ENCODE results near the gene RENBP.

Gene RENBP

DNA sequence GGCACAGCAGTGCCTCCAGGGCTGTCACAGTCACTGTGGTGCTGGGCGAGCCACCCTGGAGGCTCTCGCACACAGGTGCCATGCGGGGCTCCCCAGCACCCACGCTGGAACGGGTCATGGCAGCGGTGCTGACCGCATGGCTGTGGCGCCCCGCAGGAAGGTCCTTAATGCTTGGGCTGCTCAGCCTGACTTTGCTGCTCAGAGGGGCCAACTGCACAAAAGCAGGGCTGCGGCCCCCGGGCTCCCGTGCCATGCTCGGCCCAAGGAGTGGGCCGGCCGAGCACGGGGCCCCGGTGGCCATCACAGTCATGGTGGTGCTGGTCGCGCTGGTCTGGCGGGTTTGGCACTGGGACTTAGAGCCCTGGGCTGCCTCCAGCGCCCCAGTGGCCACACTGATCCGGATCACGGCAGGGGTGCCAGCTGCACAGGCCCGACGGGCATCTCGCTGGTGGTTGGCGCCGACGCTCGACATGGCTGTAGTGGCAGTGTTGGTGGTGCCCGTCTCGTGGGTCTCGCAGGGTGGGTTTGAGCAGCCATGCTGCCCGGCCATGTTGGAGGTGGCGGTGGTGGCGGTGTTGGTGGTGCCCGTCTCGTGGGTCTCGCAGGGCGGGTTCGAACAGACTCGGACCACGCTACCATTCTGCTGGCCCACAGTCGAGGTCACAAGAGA lies 10.2 kb upstream of the RENBP start:
- no peak for DNase-seq (ENCODE audit: low read depth in 1 of 2, low spot score in 1 of 2)

DNA sequence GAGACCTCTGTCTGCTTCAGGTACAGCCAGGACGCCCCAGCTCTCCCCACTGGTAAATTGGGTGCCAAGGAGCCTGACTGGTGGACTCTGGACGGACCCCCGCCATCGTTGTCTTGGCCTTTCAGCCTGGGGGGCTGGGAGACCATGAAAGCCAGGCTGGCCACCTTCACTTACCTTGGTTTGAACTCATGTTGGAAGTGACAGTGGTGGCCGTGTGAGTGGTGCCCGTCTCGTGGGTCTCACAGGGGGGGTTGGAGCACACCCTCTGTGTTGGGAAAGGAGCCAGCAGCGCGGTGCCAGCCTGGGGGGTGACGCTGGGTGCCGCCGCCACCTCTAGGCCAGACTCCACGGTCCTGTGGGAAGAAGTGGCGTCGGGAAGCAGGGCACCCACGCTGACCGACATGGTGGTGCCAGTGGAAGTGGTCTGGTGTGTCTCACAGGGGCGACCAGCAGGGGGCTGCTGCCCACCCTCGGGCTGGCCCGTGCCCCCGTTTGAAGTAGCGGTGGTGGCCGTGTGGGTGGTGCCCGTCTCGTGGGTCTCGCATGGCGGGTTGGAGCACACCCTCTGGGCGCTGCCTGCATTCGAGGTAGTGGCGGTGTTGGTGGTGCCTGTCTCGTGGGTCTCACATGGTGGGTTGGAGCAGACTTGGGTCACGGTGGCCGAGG lies 9.6 kb upstream of the RENBP start:
- no peak for DNase-seq (ENCODE audit: low read depth in 1 of 2, low spot score in 1 of 2)

DNA sequence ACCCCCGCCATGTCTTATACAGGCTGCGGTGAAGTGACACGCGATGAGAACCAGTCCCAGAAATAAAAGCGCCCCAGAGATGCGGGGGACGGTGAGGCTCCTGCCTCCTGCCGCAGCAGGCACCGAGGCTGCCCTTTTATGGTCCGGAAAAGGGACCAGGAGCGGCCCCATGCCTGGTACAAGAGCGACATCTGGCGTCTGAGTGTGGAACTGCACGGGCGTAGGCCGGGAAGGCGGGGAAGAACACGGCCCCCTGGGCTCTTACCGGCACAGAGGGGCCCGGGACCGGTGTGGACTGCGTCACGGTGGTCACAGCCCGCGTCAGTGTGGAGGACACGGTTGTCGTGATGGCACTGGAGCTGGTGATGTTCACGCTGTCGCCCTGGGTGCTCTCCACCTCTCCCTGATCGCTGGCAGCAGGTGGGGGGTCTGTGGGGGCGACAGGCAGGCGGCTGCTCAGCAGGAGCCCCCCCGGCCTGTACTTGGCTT lies 8.9 kb upstream of the RENBP start:
- peak; percentile 63 to 66 for DNase-seq (ENCODE audit: low read depth in 1 of 2, low spot score in 1 of 2)

DNA sequence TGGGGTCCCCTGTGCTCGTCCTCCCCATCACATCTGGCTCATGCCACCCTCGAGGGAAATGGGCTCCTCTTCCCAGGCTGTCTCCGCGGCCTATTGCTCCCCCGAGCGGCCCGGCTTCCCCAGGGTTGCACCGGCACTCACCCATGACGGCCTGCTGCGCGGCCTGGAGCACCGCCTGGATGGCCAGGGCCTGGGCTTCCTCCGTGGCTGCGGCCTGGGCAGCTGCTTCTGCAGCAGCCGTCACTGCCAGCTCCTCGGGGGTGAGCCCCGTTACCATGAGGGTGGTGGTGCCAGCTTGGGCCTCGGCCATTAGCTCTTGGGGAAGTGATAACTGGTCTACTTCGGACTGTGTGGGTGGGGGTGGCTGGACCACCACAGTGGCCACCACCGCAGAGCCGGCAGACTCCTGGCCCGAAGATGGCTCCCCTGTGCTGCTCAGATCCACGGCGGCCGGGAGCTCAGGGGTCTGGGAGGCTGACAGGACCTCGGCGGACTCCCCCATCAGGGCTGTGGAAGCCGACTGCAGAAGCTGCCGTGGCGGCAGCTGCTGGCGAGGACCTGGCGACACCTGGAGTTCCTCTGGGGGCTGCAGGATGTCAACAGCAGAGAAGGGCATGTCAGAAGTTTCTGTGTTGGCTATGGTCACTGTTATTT lies 8.1 kb upstream of the RENBP start:
- DNase-seq (ENCODE audit: low read depth in 1 of 2, low spot score in 1 of 2), result no peak

DNA sequence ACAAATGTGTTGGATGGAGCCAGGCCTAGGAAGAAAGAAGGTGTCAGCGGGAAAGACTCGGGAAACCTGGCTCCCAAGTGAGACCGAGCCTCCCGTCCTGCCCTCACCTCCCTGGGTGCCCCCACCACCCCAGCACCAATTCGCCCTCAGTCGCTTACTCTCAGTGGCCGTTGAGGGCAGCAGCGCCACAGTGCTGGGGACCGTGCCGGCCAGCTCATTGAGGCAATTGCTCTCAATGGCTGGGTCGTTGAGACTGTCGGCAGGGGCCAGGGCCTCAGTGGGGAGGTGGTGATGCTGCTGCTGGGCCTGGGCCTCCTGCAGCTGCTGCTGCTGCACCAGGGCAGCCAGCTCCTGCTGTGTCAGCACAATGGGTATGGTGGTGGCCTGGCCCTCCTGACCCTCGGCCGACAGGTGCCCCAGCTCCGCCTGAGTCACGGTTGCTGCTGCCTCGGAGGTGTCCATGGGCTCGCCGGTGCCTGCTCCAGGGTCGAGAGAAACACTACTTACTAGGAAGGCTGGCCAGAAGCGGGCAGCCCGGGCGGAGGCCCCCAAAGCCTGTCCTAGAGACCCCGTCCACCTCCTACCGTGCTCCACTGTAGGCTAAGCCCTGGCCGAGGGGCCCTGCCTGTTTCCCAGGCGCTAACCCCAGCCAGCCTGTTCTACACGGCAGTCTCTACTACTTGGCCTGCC lies 7.4 kb upstream of the RENBP start:
- DNase-seq (ENCODE audit: low read depth in 1 of 2, low spot score in 1 of 2), result no peak

DNA sequence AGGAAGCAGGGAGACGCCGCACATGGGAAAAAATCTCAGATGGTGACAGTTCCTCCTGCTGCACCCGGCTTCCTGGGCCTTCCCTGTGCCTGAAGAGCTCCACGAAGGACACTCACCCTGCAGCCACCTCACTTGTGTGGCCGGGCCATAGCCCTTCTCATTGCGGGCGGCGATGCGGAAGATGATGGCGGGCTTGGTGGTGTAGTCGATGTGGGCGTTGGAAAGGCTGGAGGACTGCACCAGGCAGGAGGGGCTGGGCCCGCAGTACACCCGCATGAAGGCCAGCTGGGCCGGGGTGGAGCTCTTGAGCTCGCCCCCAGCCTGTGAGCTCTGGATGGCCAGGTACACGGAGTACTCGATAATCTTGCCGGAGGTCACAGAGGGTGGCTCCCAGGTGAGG lies 5.7 kb upstream of the RENBP start:
- DNase-seq (ENCODE audit: low read depth in 1 of 2, low spot score in 1 of 2), result no peak

DNA sequence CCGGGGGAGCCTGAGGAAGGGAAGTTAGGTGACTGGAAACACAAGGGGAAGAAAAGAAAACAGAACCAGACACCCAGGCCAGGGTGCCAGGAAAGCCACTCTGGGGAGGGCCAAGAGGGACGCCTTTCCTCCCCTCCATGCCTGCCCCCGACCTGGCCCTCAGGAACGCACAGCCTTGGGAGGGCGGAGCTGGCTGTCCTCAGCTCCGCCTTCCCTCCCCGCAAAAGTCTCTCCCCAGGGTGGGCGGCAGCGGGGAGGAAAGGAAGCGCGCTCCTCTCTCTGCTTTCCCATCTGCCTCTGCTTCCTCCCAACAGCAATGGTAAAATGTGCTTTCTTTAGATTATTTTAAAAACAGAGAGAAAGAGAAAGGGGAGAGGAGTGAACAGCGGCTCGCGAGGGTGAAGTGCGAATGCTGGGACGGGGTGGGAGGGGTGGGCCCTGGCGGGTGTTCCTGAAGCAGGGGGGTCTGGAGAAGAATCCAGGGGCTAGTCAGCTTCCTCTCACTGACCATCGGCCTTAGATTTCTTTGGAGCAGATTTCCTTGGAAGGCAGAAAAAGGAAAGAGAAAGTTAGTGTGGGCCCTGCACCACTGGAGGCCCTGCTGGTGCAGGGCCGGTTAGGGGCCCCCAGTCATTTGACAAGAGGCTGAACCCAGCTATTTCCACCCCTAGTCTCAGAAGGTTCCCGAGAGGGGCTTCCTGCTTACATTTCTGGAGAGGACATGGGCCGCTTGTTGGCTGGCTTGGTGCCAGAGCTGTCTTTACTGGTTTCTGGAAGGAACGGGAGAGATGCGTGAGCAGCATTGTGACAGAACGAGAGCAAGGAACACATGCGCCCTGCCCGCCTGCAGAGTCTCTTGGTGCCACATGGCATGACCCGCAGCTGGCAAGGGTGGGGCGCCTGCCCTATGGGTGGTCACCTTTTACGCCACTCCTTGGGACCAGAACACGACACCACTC lies 4.7 kb upstream of the RENBP start:
- no peak for DNase-seq (ENCODE audit: low read depth in 1 of 2, low spot score in 1 of 2)

DNA sequence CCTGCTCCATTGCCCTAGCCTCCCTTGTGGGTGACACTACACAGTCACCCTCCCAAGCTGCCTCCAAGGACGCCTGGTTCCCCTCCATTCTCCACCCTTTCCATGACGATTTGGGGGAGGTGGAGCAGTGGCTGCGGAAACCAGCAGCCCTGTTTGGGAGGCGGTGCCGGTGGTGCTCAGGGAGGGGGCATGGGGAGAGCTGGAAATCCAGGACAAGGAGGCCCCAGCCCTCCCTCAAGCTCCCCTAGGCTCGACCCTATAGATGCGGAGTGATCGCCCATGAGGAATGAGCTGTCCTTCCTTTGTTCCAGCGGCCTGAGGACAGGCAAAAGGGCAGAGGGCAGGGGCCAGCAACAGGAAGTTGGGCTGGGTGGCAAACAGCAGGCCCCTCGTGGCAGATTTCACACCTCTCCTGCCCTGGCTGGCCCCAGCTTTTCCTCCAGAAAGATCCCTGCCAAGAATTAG lies 3.6 kb upstream of the RENBP start:
- no peak for DNase-seq (ENCODE audit: low read depth in 1 of 2, low spot score in 1 of 2)

DNA sequence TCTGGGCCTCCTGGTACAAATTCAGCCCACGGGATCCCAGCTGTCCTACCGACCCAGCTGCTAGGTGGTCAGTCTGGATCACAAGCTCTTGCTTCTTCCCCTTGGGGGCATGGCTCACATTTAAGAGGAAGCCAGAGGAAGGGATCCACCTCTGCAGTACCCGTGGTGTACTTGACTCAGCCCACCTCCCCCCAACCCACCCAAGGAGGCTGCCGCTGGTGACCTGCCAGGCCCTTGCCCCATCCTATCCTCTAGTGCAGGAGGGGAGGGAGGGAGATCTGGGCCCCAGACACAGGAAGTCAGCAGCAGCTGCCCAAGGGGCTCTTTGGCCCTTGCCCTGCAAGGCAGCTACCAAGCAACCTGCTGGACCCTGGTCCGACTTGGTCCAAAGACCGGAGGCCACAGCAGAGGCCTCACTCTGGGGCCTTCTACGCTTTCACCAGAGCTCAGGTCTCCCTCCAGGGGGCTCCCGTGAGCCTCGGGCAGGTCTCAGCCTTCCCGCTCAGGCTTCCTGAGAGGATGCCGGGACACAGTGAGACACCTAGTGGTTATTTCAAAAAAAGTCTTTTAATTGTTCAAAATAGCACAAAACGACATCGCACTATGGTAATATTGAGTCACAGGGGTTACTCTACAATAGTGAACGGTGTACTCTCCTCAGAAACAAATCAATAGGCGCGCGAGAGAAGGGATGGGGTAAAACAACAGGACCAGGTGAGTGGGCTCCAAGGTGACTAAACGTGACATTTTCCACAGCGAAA lies 2.7 kb upstream of the RENBP start:
- DNase-seq (ENCODE audit: low read depth in 1 of 2, low spot score in 1 of 2), result peak; percentile 42 to 62

DNA sequence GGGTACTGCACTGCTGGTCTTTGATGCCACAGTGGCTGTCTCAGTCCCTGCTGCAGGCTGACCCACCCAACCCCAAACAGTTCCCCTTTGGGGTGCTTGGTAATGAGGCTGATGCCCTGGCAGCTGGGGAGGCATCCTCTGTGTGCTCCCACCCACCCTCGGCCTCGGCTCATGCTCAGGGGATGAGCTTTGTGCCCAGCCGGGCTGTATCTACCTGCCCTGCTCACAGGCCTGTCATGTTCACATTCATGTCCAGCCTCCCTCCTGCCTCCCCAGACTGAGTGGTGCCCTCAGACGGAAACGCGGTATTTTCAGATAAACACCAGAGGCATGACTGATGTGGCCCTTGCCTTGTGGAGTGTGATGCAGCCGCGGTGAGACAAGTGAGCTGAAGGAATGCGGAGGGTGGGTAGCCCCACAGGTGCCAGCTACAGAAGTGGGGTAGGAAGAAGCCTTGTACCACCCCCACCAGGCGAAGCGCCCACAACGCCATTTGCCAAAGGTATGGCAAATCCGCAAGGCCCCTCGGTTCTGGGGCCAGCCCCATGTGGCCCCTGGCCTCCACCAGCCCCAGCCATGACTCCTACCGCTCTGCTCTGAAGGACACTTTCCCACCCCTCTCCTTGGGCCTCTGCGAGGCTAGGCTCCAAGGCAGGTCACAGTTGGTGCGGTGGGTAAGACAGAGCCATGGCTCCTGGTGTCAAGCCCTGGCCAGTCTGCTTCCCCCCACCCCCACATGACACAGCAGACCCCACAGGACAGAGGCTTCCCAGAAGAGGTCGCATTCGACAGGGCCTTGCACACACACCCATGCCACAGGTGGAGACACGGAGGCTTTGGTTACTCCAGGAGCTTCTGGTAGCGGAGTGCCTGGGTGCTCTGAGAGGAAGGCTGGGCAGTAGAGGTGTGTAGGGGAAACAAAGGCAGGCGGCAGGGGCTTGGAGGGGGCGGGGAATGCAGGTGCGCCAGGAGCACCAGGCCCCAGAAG lies 1.8 kb upstream of the RENBP start:
- DNase-seq (ENCODE audit: low read depth in 1 of 2, low spot score in 1 of 2), result no peak

DNA sequence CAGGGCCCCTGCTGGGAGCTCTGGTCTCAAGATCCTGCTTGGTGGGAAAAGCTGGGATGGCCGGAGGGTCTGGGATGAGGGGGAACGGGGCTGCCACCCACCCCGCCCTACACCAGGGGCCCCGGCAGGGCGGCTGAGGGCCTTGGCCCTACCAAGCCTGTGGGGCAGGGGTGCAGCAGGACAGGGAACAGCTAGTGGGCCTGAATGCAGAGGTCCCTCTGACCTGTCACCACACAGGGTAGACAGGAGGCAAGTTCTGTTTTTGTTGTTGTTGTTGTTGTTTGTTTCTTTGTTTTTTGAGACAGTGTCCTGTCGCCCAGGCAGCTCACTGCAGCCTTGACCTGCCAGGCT lies 332 bp upstream of the RENBP start:
- DNase-seq (ENCODE audit: low read depth in 1 of 2, low spot score in 1 of 2), result no peak

DNA sequence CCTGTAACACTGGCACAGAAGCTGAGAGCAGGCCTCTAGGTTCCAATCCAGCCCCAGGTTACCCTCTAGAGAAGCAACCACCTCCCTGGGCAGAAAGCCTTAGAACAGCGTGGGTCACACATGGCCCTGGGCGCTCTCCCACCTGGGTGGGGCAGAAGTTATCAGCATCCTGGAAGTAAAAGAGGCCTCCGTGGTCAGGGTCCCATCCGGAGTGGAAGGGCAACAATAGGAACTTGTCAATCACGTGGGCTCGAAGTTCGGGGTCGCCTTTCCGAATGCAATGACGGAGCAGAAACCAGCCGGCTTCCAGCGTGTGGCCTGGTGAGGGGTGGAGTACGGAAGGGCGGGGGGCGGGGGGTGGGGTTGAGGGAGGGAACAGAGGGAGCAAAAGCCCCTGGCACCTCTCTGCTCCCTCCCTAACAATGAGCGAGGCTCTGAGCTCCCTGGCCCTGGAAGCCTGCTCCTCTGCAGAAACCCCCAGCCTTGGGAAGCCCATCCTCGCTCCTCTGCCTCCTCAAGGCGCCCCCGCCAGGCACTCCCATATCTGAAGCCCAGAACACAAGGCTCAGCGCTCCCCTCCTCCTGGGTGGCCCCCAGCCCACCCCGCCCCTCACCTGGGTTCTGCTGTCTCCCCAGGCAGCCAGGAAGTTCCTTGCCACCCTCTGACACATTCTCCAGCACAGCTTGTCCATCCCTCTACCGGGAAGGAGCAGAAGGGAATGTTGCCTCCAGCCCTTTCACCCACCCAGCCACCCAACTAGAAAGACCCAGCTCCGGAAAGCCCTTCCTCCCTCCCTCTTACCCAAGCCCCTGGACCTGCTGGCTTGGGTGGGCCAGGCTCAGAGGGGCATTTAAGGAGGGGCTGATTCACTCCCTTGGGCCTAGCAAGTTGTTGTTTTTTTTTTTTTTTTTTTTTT lies 2.8 kb downstream of the RENBP start:
- no peak for DNase-seq (ENCODE audit: low read depth in 1 of 2, low spot score in 1 of 2)

DNA sequence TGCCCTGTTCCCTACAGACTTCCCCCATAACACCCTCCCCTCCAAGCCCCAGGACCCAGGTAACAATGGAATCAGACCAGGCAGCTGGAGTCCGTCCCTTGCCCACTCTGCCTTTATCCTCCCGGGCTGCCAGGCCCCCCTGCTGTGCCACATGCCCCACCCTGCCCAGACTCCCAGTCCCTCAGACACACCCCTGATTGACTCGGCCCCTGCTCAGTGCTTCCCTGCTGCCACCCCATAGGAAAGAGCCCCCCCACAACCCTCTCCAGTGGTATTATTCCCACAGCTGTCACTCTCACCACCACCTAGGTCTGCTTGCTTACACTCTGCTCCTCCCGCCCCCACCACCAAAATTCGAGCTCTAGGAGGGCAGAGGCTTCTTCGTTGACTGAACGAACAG lies 4.9 kb downstream of the RENBP start:
- no peak for DNase-seq (ENCODE audit: low read depth in 1 of 2, low spot score in 1 of 2)

DNA sequence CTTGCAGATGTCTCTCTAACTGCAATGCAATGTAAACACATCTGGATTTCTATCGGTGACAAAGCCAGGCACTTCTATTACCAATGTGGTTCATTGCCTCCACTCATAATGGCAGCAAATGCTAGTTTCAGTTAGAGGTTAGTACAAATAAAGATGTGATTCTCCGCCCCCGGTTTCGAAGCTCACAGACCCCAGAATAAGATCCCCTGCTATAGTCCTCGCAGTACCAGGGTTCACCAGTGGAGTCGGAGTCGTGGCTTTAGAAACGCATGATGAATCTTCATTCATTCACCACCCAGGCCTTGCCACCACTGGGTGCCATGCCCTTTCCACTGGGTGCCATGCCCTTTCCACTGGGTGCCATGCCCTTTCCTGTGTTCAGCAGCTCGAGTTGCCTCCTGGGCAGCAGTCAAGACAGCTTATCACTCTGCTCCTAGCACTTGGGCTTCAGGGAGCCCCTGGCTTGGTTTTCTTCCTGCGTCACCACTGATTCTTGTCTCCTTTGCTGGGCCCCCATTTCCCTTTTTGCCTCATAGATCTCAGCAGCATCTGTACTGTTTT lies 6.1 kb downstream of the RENBP start:
- no peak for DNase-seq (ENCODE audit: low read depth in 1 of 2, low spot score in 1 of 2)

DNA sequence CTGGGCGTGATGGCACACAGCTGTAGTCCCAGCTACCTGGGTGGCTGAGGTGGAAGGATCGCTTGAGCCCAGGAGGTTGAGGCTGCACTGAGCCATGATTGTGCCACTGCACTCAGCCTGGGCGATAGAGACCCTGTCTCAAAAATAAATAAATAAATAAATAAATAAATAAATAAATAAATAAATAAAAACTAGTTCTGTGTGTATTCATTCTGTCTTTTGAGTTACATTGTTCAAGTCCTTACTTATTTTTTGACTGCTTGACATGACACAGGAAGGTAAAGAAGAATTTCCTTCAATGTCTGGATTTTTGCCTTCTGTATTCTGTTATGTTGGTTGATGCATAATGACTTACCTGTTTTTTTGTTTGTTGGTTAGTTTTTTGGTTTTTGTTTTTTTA lies 7.4 kb downstream of the RENBP start:
- DNase-seq (ENCODE audit: low read depth in 1 of 2, low spot score in 1 of 2), result no peak

DNA sequence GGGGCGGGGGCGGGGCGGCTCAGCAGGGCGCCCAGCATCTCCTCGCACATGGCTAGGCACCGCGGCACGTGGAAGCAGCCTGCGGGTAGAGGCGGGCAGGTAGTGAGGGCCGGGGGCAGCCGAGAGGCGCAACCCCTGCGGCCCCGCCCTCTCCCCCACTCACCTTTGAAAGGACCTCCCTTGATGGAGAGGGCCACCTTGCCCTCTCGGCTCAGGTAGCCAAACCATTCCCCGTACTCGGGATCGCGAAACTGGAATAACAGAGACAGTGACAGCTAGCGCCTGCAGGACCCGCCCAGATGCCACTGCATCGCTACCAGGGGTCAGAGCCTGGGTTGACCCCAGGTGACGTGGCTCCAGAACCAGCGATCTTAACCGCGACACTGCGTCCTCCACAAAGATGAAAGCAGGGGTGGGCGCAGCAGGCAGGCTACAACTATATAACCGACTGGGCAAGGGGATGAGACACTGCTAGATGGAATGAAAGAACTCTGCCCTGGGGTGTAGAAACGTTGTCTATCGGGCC lies 9.1 kb downstream of the RENBP start:
- DNase-seq (ENCODE audit: low read depth in 1 of 2, low spot score in 1 of 2), result no peak

DNA sequence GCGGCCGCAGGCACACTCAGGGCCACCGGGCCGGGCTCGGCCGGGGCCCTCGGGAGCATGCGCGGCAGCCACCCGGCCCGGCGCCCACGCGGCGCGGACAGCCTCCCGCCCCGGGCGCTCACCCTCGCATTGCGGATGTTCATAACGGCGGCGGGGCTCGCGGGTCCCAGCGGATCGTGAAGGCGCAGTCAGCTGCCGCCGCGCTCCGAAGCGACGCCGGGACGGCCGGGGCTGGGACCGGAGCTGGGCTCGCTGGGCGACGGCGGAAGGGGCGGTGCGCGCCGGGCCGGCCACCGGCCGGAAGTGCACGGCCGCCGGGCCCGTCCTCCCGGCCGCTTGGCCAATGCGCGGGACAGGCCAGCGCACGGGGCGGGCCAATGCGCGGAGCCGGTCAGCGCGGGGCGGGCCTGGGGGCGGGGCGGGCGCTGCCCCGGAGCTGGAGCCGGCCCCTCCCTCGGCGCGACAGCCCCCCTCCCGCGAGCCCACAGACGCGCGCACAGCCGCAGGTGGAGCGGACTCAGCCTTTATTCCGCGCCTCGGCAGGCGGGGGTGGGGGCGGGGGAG lies 9.6 kb downstream of the RENBP start, which contains the start of gene NAA10:
Gene NAA10 (minus strand): TSS at position 276 of the 564 bp plus-strand sequence. CDS start 133 bp downstream, at position 143.
- peak in 1 of 2 donors; percentile 52 for DNase-seq (ENCODE audit: low read depth in 1 of 2, low spot score in 1 of 2)
